Mesodermal cell (in vitro differentiated cells): Measurements from ENCODE around the gene HS1BP3. TPM values are rescaled to one million over a fixed set of nuclear protein-coding genes. Genes with fewer than 3 reads are reported as not detected.

Experiments
- H3K27ac ChIP-seq: 2 replicates; pipeline ENCODE4 v1.7.0; 2013; ENCODE audit warnings: mild to moderate bottlenecking, low read depth, low read length, moderate library complexity; ENCODE audit not compliant: severe bottlenecking
- H3K36me3 ChIP-seq: 2 replicates; pipeline ENCODE4 v1.7.1; 2013; ENCODE audit warnings: mild to moderate bottlenecking, low read length, moderate library complexity; ENCODE audit not compliant: control insufficient read depth, insufficient read depth
- H3K4me1 ChIP-seq: one replicate; pipeline ENCODE4 v1.7.1; 2013; ENCODE audit warnings: mild to moderate bottlenecking, low read length; ENCODE audit not compliant: insufficient read depth, control insufficient read depth, poor library complexity, severe bottlenecking
- H3K4me3 ChIP-seq: 2 replicates; pipeline ENCODE4 v1.7.0; 2013; ENCODE audit warnings: low read length, control low read depth, mild to moderate bottlenecking; ENCODE audit not compliant: insufficient read depth, poor library complexity, severe bottlenecking; ENCODE audit errors: extremely low read depth
- H3K9me3 ChIP-seq: 2 replicates; pipeline ENCODE4 v1.7.1; 2013; ENCODE audit warnings: mild to moderate bottlenecking, low read length, moderate library complexity; ENCODE audit not compliant: control insufficient read depth
- WGBS, 2 experiments: methylation state at CpG; one replicate each; pipeline ENCODE4 v1.1.5; 2013; ENCODE audit warnings: missing lambda C conversion rate in 2 of 2; ENCODE audit not compliant: insufficient coverage in 2 of 2; 5-methylcytosine and 5-hydroxymethylcytosine counted together
- polyA plus RNA-seq, 2 experiments: library from polyadenylated mRNA; stranded (reverse); fragments of 50-300 nt; gene quantifications; one replicate each; pipeline ENCODE4 v1.2.3, GENCODE V29; 2013

Gene HS1BP3, protein sequence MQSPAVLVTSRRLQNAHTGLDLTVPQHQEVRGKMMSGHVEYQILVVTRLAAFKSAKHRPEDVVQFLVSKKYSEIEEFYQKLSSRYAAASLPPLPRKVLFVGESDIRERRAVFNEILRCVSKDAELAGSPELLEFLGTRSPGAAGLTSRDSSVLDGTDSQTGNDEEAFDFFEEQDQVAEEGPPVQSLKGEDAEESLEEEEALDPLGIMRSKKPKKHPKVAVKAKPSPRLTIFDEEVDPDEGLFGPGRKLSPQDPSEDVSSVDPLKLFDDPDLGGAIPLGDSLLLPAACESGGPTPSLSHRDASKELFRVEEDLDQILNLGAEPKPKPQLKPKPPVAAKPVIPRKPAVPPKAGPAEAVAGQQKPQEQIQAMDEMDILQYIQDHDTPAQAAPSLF
- 22.0 TPM for polyA plus RNA-seq (2013, experiment 1 of 2)
- polyA plus RNA-seq (2013, experiment 2 of 2) = 18.7 TPM

DNA sequence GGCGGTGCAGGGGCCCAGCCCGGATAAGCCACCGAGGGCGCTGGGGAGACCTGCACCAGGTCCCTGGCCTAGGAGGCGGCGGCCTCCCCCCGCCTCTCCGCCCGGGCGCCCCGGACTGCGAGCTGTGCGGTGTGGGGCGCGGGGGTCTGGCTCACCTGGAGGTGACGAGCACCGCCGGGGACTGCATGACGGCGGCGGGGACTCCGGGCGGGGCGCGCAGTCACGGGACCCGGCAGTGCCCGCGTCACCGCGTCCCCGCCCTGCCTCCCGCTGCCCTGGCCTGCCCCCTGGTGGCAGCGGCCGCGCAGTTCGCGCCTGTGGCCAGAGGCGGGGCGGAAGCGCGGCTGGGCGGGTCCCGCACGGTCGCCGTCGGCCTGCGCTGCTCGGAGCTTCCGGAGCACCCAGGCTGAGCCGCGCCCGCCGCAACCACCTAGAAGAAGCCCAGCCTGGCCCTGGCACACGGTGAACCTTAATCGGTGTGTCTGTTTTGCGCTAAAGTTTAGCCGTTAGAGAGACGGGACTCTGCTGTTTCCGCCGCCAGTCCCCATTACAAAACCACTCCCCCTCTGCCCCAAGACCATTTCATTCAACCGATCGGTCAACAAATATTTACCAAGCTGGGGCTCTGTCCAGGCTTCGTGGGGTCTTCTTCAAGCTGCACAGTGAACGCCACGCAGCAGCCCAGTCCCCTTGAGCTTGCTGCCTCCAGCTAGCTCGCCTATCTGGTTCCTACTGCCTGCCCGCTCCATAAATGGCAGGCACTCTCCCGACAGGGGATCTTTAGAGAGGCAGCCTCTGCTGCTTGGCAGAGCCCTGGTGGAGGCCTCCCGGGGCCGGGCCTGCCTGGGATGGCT, at the start of gene HS1BP3:
HS1BP3 (minus strand) TSS at position 222 of the 854 bp plus-strand sequence; CDS start at position 187, 35 bp downstream.
- H3K36me3 ChIP-seq = no peaks in the 10 kb centered on the region
- 3% methylated on average over 66 to 68 of the region's 72 CpGs for WGBS, 2 experiments
- H3K9me3 ChIP-seq = no peaks in the 10 kb centered on the region
- peak within 1 kb of the TSS; percentile 76 for H3K4me3 ChIP-seq
- H3K27ac ChIP-seq = peak within 1 kb of the TSS; percentile 67
- peaks cover 13% of the 10 kb centered on the region for H3K4me1 ChIP-seq

DNA sequence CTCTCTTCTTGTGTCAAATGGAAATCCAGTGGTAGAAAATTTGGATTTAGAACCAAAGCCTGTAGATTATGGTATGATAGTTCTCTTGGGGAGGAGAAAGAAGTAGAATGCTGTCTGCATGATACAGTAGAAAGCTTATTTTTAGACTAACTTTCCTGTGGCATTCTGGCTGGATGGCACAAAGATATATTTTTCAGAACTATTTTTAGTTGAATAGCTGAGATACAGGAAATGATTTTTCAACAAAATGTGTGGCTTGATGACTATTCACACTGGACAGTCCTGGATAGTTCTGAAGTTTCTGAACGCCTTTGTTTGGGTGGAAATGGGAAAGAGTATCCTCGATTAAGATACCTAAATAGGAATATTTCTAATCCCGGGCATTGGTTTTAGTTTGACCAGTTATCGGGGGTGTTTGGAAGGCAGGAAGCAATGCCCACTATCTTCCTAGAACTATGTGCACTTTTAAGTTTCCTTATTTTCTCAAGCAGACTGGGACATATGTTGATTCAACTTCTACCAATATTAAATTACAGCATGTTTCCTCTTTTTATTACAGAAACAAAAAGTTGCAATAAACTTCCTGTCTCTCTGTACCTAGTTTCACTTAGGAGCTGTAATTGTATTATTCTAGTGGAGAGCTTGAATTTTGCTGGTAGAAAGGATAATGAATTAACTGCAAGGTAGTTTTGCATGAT, 48.2 kb upstream of the HS1BP3 start:
- H3K9me3 ChIP-seq = no peaks in the 10 kb centered on the region
- H3K4me1 ChIP-seq = no peaks in the 10 kb centered on the region
- no peak overlapping the region for H3K27ac ChIP-seq
- peaks cover 8% of the 10 kb centered on the region for H3K36me3 ChIP-seq
- WGBS, 2 experiments = 96 to 100% methylated on average over 1 to 2 of the region's 4 CpGs
- H3K4me3 ChIP-seq = no peak overlapping the region

DNA sequence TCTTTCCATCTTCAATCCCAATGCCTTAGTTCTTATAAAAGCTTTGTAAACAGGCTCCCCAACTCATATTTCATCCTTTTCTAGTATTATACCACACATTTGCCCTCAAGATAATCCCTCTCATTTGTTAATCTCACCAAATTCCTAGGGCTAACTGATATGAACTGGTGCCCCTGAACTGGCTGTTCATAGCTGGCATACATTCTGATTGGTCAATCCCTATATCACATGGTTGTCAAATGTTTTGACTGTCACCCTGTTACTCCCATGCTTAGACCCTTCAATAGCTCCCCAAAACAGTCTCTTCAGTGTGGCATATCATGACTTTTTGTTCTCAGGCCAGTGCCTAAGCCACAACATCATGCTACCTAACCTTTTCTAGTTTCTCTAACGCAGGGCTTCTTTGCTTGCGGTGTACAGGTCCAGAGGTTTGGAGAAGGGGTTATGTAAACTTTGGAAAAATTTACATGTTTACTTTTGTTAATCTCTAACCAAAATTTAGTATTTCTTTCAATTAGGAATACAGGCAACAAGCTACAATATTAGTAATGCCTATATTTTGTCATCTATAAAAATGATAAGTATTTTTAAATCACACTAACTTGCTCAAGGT, 46.5 kb upstream of the HS1BP3 start:
- H3K4me3 ChIP-seq = no peak overlapping the region
- no CpG with 5 or more reads among the region's 2 CpGs for WGBS, 2 experiments

DNA sequence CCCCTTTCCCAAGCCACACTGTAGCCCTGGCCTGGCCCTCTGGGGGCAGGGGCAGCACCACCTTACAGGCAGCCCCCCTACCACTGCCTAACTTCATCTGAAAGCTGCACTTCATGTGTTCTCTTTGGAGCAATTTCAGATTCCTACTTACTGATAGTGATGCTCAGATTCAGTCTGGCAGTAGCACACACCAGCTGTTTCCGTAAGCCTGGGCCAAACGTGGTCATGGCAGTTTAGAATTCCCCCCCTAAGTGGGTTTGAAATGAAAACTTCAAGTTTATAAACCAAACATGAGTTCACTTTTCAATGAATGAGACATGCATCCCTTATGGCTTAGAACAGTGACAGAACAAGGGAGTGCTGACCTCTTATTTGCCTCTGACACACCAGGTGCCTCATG, 45.5 kb upstream of the HS1BP3 start:
- peaks cover 5% of the 10 kb centered on the region for H3K36me3 ChIP-seq
- 82% methylated on average over 2 of the region's 2 CpGs; no CpG with 5 or more reads in 1 of the 2 experiments for WGBS, 2 experiments

More for the DNA sequence above, 46.5 kb upstream of the HS1BP3 start:
- no peaks in the 10 kb centered on the region for H3K4me1 ChIP-seq
- peaks cover 8% of the 10 kb centered on the region for H3K36me3 ChIP-seq
- H3K9me3 ChIP-seq = no peaks in the 10 kb centered on the region
- H3K27ac ChIP-seq = no peak overlapping the region

DNA sequence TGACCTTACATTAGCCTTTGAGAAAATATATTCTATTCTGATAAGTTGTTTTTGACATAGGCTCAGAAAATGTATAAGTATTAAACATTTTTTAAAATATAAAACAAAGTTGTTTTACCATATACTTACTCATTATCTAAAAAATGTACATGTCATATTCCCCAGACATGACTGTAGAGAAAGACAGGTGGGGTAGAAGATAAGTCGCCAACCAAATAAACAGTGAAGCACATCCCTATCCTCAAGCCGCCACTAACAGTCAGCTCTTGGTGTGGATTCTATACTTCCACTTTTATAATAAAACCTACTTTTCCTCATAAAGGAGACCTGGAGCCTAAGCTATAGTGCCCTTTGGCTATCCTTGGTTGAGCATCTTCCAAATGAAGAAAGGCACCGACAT, 42.4 kb upstream of the HS1BP3 start:
- Histone ChIP-seq H3K9me3 (no peaks in the 10 kb centered on the region), H3K27ac (no peak overlapping the region), H3K4me1 (no peaks in the 10 kb centered on the region), H3K36me3 (peaks cover 10% of the 10 kb centered on the region), H3K4me3 (no peak overlapping the region)
- 100% methylated on average over 1 to 2 of the region's 3 CpGs for WGBS, 2 experiments

More for the DNA sequence above, 45.5 kb upstream of the HS1BP3 start:
- Histone ChIP-seq H3K4me1 (no peaks in the 10 kb centered on the region), H3K9me3 (no peaks in the 10 kb centered on the region), H3K4me3 (no peak overlapping the region), H3K27ac (no peak overlapping the region)

DNA sequence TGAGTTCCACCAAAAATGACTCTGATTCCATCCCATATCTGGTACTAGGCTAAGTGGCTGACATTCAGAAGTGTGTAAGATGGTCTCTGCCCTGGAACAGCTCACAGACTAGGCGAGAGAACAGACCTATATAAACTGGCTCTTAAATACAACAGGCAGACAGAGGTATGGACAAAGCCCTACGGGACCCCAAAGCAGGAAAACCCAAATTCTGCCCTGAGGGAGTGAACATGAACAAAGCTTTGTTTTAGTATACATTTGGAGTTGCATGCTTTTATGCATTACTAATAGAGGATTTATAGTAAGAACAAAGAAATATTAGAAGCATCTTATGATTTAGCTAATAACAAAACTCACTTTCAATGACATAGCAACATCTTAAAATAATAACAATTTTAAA, 41.2 kb upstream of the HS1BP3 start:
- Histone ChIP-seq H3K9me3 (no peaks in the 10 kb centered on the region), H3K4me3 (no peak overlapping the region), H3K36me3 (peaks cover 20% of the 10 kb centered on the region), H3K27ac (no peak overlapping the region), H3K4me1 (no peaks in the 10 kb centered on the region)
- 80 to 100% methylated on average over 1 of the region's 2 CpGs for WGBS, 2 experiments

DNA sequence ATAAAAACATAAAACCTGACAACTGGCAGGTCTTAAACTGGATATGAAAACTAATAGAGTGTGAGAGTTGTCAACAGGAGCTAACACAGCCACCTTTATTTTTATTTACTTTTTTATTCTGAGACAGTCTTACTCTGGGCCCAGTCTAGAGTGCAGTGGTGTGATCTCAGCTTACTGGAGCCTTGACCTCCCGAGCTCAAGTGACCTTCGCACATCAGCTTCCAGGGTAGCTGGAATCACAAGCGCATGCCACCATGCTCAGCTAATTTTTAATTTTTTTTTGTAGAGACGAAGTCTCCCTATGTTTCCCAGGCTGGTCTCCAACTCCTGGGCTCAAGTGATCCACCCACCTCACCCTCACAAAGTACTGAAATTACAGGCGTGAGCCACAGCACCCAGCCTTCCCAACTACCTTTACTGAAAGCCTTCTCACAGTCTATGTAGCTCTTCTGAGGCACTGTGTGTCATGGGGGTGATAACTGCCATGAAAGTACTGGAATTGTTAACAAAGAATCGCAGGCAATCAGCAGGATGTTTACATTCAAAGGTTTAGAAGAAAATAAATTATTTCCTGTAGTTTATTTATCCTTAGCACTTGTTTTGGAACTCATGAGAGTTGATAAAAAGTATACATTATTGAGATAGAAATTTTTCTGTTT, 40.3 kb upstream of the HS1BP3 start:
- Histone ChIP-seq H3K27ac (no peak overlapping the region), H3K36me3 (peaks cover 25% of the 10 kb centered on the region), H3K4me1 (no peaks in the 10 kb centered on the region), H3K9me3 (no peaks in the 10 kb centered on the region), H3K4me3 (no peak overlapping the region)
- 94 to 96% methylated on average over 4 of the region's 6 CpGs for WGBS, 2 experiments

DNA sequence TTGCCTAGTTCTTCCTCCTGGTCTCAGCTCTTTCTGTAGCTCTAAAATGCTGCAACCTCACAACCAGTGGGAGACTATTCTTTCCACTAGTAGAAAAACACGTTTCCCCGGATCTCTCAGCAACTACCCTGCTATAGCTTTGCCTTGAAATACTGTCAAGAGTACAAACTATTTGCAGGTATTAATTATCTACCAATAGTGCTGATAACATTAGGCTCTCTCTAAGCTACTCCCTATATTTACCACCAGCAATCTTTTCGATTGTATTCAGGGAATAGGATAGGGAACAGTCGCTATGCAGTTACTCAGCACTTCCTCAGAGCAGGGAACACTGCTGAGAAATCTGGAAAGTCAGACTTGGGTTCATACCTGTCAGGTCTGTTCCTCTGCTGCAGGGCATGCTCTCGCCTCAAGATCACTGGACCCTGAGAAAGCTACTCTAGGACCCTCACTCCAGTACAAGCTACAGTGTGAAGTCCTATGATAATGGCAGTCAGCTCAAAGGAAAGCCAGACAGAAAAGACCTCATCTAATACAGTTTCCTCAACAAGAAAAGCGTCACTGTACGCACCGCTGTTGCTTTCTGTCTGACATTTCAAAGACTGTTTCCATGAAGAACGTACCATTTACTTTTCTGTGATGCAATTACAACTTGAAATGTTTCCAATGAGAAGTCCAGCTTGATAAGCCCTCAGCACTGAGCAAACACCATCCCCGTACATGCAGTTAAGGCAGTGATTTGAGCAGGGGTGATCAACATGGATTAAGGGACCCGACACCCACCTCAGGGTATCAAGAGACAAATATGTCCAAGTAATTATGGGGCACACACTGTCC, 38.7 kb upstream of the HS1BP3 start:
- Histone ChIP-seq H3K27ac (no peak overlapping the region), H3K9me3 (no peaks in the 10 kb centered on the region), H3K4me3 (no peak overlapping the region), H3K36me3 (peaks cover 39% of the 10 kb centered on the region), H3K4me1 (no peaks in the 10 kb centered on the region)
- 90 to 92% methylated on average over 8 to 9 of the region's 11 CpGs for WGBS, 2 experiments

DNA sequence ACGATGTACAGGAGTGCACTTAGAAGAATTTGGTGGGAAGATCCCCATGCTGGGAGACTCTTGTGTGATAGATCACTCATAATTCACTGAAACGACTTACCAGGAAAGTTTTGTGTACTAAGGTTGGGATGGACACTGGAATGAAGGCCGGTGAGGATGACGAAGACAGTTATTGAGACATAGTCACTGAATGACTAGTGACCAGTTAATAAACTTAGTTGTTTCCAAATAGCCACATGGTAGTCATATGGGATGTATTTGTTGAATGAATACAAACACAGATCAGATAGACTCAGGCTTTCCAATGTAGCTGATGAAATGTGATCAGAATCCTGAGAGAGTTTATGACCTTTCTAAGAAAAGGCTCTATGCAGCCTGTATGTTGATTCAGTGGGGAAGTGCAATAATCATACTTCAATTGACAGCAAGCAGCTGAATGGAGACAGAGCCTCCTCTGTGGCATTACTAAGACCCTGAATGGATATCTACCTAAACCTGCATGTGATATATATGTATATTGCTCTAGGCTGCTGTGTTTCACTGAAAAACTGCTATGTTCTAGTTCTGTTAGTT, 36.4 kb upstream of the HS1BP3 start:
- H3K36me3 ChIP-seq = peaks cover 43% of the 10 kb centered on the region
- no peak overlapping the region for H3K4me3 ChIP-seq
- no peaks in the 10 kb centered on the region for H3K9me3 ChIP-seq
- no peaks in the 10 kb centered on the region for H3K4me1 ChIP-seq
- no peak overlapping the region for H3K27ac ChIP-seq
- 93 to 96% methylated on average over 3 of the region's 4 CpGs for WGBS, 2 experiments
